ENCODE data around the gene COQ9. TPM values are rescaled to one million over a fixed set of nuclear protein-coding genes. Genes with fewer than 3 reads are reported as not detected.

Gene COQ9
- total RNA-seq, 3 donors from 2014 or later, result 44.5 to 47.2 (median 47.0) TPM

- ATAC-seq, result no peak
- DNase-seq, result no peak
- Mint-ChIP-seq H3K36me3 (ENCODE audit: insufficient read depth) (no peaks in the 10 kb centered on the region), H3K4me3 (no peak overlapping the region), H3K9me3 (no peaks in the 10 kb centered on the region), H3K4me1 (ENCODE audit: low read depth) (peaks cover 5% of the 10 kb centered on the region), H3K27me3 (ENCODE audit: low read depth) (no peaks in the 10 kb centered on the region)
Measured at GRCh38 chr16:57501492-57501891, 54.2 kb downstream of the COQ9 start.

GRCh38 chr16:57502048-57502775 is 54.9 kb downstream of the COQ9 start:
- ATAC-seq (no peak), DNase-seq (no peak)
- Mint-ChIP-seq H3K36me3 (ENCODE audit: insufficient read depth) (no peaks in the 10 kb centered on the region), H3K27me3 (ENCODE audit: low read depth) (no peaks in the 10 kb centered on the region), H3K4me3 (no peak overlapping the region), H3K9me3 (no peaks in the 10 kb centered on the region), H3K4me1 (ENCODE audit: low read depth) (peaks cover 5% of the 10 kb centered on the region)

- H3K27me3 Mint-ChIP-seq (ENCODE audit: low read depth), result no peaks in the 10 kb centered on the region
- no peak for DNase-seq
- H3K9me3 Mint-ChIP-seq, result no peaks in the 10 kb centered on the region
- H3K4me1 Mint-ChIP-seq (ENCODE audit: low read depth), result peaks cover 5% of the 10 kb centered on the region
- no peaks in the 10 kb centered on the region for H3K36me3 Mint-ChIP-seq (ENCODE audit: insufficient read depth)
- no peak for ATAC-seq
- no peak overlapping the region for H3K4me3 Mint-ChIP-seq
Measured at GRCh38 chr16:57503366-57503765, 56.1 kb downstream of the COQ9 start.

- no peak overlapping the region for H3K4me3 Mint-ChIP-seq
- ATAC-seq (no peak), DNase-seq (no peak)
- H3K36me3 Mint-ChIP-seq (ENCODE audit: insufficient read depth), result no peaks in the 10 kb centered on the region
- peaks cover 5% of the 10 kb centered on the region for H3K4me1 Mint-ChIP-seq (ENCODE audit: low read depth)
- no peaks in the 10 kb centered on the region for H3K9me3 Mint-ChIP-seq
- no peaks in the 10 kb centered on the region for H3K27me3 Mint-ChIP-seq (ENCODE audit: low read depth)
Measured at GRCh38 chr16:57504001-57504400, 56.7 kb downstream of the COQ9 start.

- no peak for ATAC-seq
- no peak overlapping the region for H3K4me3 Mint-ChIP-seq
- no peaks in the 10 kb centered on the region for H3K9me3 Mint-ChIP-seq
- no peak for DNase-seq
- H3K36me3 Mint-ChIP-seq (ENCODE audit: insufficient read depth), result no peaks in the 10 kb centered on the region
- H3K4me1 Mint-ChIP-seq (ENCODE audit: low read depth), result peaks cover 5% of the 10 kb centered on the region
- H3K27me3 Mint-ChIP-seq (ENCODE audit: low read depth), result no peaks in the 10 kb centered on the region
Measured at GRCh38 chr16:57504491-57504890, 57.2 kb downstream of the COQ9 start.

- DNase-seq, result no peak
- Mint-ChIP-seq H3K4me1 (ENCODE audit: low read depth) (peaks cover 5% of the 10 kb centered on the region), H3K36me3 (ENCODE audit: insufficient read depth) (no peaks in the 10 kb centered on the region), H3K4me3 (no peak overlapping the region), H3K9me3 (no peaks in the 10 kb centered on the region), H3K27me3 (ENCODE audit: low read depth) (no peaks in the 10 kb centered on the region)
- ATAC-seq, result no peak
Measured at GRCh38 chr16:57505169-57505568, 57.9 kb downstream of the COQ9 start.

GRCh38 chr16:57507136-57508034 is 60.1 kb downstream of the COQ9 start:
- no peaks in the 10 kb centered on the region for H3K4me1 Mint-ChIP-seq (ENCODE audit: low read depth)
- H3K27me3 Mint-ChIP-seq (ENCODE audit: low read depth), result no peaks in the 10 kb centered on the region
- H3K36me3 Mint-ChIP-seq (ENCODE audit: insufficient read depth), result no peaks in the 10 kb centered on the region
- DNase-seq, result no peak
- no peaks in the 10 kb centered on the region for H3K9me3 Mint-ChIP-seq
- no peak overlapping the region for H3K4me3 Mint-ChIP-seq
- no peak for ATAC-seq

GRCh38 chr16:57508035-57508425 is 60.8 kb downstream of the COQ9 start:
- H3K9me3 Mint-ChIP-seq, result no peaks in the 10 kb centered on the region
- no peaks in the 10 kb centered on the region for H3K4me1 Mint-ChIP-seq (ENCODE audit: low read depth)
- DNase-seq (no peak), ATAC-seq (no peak)
- no peaks in the 10 kb centered on the region for H3K36me3 Mint-ChIP-seq (ENCODE audit: insufficient read depth)
- H3K4me3 Mint-ChIP-seq, result no peak overlapping the region
- H3K27me3 Mint-ChIP-seq (ENCODE audit: low read depth), result no peaks in the 10 kb centered on the region

GRCh38 chr16:57509231-57509923 is 62.1 kb downstream of the COQ9 start:
- Mint-ChIP-seq H3K4me1 (ENCODE audit: low read depth) (no peaks in the 10 kb centered on the region), H3K36me3 (ENCODE audit: insufficient read depth) (no peaks in the 10 kb centered on the region), H3K27me3 (ENCODE audit: low read depth) (no peaks in the 10 kb centered on the region), H3K4me3 (no peak overlapping the region), H3K9me3 (no peaks in the 10 kb centered on the region)
- no peak for ATAC-seq
- no peak for DNase-seq

GRCh38 chr16:57510016-57510871 is 63.0 kb downstream of the COQ9 start:
- no peaks in the 10 kb centered on the region for H3K4me1 Mint-ChIP-seq (ENCODE audit: low read depth)
- no peak for DNase-seq
- no peaks in the 10 kb centered on the region for H3K9me3 Mint-ChIP-seq
- H3K4me3 Mint-ChIP-seq, result no peak overlapping the region
- ATAC-seq, result no peak
- no peaks in the 10 kb centered on the region for H3K27me3 Mint-ChIP-seq (ENCODE audit: low read depth)
- H3K36me3 Mint-ChIP-seq (ENCODE audit: insufficient read depth), result peaks cover 3% of the 10 kb centered on the region

Other genes with a start within 250 kb of the COQ9 start
- gene ARL2BP, start 202.2 kb upstream of the COQ9 start, total RNA-seq, result 10 to 100 TPM; 19.0 to 26.4 (median 19.8) TPM
- under 1 TPM in 2 of 3 donors, not detected in 1; 0.13 to 0.33 TPM for gene PLLP, start 162.8 kb upstream of the COQ9 start, total RNA-seq
- gene CCL22, start 88.7 kb upstream of the COQ9 start, total RNA-seq, result 100 to 1,000 TPM in 1 of 3 donors, 10 to 100 TPM in 2; 62.3 to 121 (median 80.2) TPM
- gene CX3CL1, start 75.0 kb upstream of the COQ9 start, total RNA-seq, result under 1 TPM in 2 of 3 donors, not detected in 1; 0.05 TPM
- 10 to 100 TPM; 11.0 to 41.5 (median 26.2) TPM for gene CCL17, start 42.7 kb upstream of the COQ9 start, total RNA-seq
- 100 to 1,000 TPM in 1 of 3 donors, 10 to 100 TPM in 2; 75.9 to 100 (median 92.2) TPM for gene CIAPIN1, start 94 bp upstream of the COQ9 start, total RNA-seq
- gene POLR2C, start 15.2 kb downstream of the COQ9 start, total RNA-seq, result 100 to 1,000 TPM; 117 to 130 (median 129) TPM
- 1 to 10 TPM; 1.1 to 2.6 (median 1.6) TPM for gene DOK4, start 39.0 kb downstream of the COQ9 start, total RNA-seq
- gene CCDC102A, start 89.1 kb downstream of the COQ9 start, total RNA-seq, result 1 to 10 TPM; 4.6 to 8.9 (median 6.9) TPM
- 1 to 10 TPM; 1.7 to 6.7 (median 6.5) TPM for gene ADGRG5, start 95.2 kb downstream of the COQ9 start, total RNA-seq
- gene ADGRG1, start 181.2 kb downstream of the COQ9 start, total RNA-seq, result 10 to 100 TPM in 1 of 3 donors, 1 to 10 TPM in 2; 3.6 to 11.9 (median 6.7) TPM
- not detected for gene ADGRG3, start 220.8 kb downstream of the COQ9 start, total RNA-seq
- gene DRC7, start 247.3 kb downstream of the COQ9 start, total RNA-seq, result not detected